Stomach (tissue), 9 donors: ENCODE measurements around the gene MFSD6. TPM values are rescaled to one million over a fixed set of nuclear protein-coding genes. Genes with fewer than 3 reads are reported as not detected.

Experiments
- DNase-seq, 2 donors: peaks; one replicate each; pipeline versions ENCODE4 v3.0.0 to v3.0.0-alpha.2; 2013 to 2019
- H3K27ac ChIP-seq, 5 donors: fragments of 200-600 bp in 4 of 5; sonication (generic) in 4 of 5; one replicate each; pipeline ENCODE4 v1.5.1; 2013 to 2019; ENCODE audit warnings: mild to moderate bottlenecking in 1 of 5, moderate library complexity in 1 of 5
- H3K27me3 ChIP-seq, 3 donors: fragments of 200-600 bp; sonication (generic); one replicate each; pipeline ENCODE4 v1.5.1; 2017 to 2019; ENCODE audit warnings: mixed run types in 1 of 3
- H3K36me3 ChIP-seq, 4 donors: fragments of 200-600 bp; sonication (generic); 1 replicate in 3 of 4; 2 replicates in 1 of 4; pipeline ENCODE4 v1.5.1; 2016 to 2019
- H3K4me1 ChIP-seq, 4 donors: fragments of 200-600 bp; sonication (generic); one replicate each; pipeline ENCODE4 v1.5.1; 2016 to 2019
- H3K4me3 ChIP-seq, 4 donors: fragments of 200-600 bp; sonication (generic) in 3 of 4; one replicate each; pipeline ENCODE4 v1.5.1; 2016 to 2019; ENCODE audit warnings: mild to moderate bottlenecking in 1 of 4
- H3K9me3 ChIP-seq, 4 donors: fragments of 200-600 bp; sonication (generic); one replicate each; pipeline ENCODE4 v1.5.1; 2016 to 2019
- CTCF ChIP-seq, 7 experiments: fragments of 450-650 bp in 4 of 7; fragments of 200-600 bp in 3 of 7; sonication (generic) in 3 of 7; IDR thresholded peaks; one replicate each; pipeline ENCODE4 v1.5.1; 2016 to 2019; ENCODE audit warnings: antibody characterized with exemption in 7 of 7, control low read depth in 2 of 7, mild to moderate bottlenecking in 1 of 7
- EP300 ChIP-seq: sonication (generic); formaldehyde crosslinking; IDR thresholded peaks from one replicate; pipeline ENCODE4 v1.6.1; 2017; ENCODE audit warnings: antibody characterized with exemption
- POLR2A ChIP-seq, 4 donors: fragments of 450-650 bp; IDR thresholded peaks; one replicate each; pipeline ENCODE4 v1.6.1; 2016; ENCODE audit warnings: antibody characterized with exemption in 4 of 4, control low read depth in 2 of 4, mild to moderate bottlenecking in 1 of 4, moderate library complexity in 1 of 4
- POLR2AphosphoS5 ChIP-seq, 3 donors: sonication (generic); formaldehyde crosslinking; IDR thresholded peaks; one replicate each; pipeline ENCODE4 v1.6.1; 2016; ENCODE audit warnings: antibody characterized with exemption in 3 of 3
- WGBS, 5 donors: extraction: QIAGEN DNeasy Blood & Tissue Kit in 3 of 5; methylation state at CpG; one replicate each; pipeline versions ENCODE4 v1.1.5 to v1.1.7; 2013 to 2018; 5-methylcytosine and 5-hydroxymethylcytosine counted together
- intact Hi-C: fragments of 100-400 bp; cut with DNase I; formaldehyde crosslinking; loops from one replicate; pipeline ENCODE4 v1.15.1; 2023; ENCODE audit warnings: low total_unique reads
- polyA plus RNA-seq, 3 donors: library from polyadenylated mRNA; stranded (reverse); fragments of 200-250 nt; gene quantifications; one replicate each; pipeline ENCODE4 v1.2.3, GENCODE V29; 2013
- total RNA-seq, 5 donors: library from RNA; depleted of rRNA; stranded (reverse); fragments of >200 nt; gene quantifications; one replicate each; pipeline versions ENCODE4 v1.1.0 to v1.2.3, GENCODE V29; 2014 to 2016
- donor health status: healthy with polysubstance abuse.
- donor health status: Bipolar disorder and iron deficiency.
- donor health status: healthy.

MFSD6 gene
- total and polyA plus RNA-seq, 8 donors = 9.2 to 134 (median 37.2) TPM

GRCh38 chr2:190515687-190516086, 107.5 kb downstream of the MFSD6 start:
- Histone ChIP-seq H3K4me3 (no peak overlapping the region), H3K27me3 (no peaks in the 10 kb centered on the region), H3K36me3 (peaks cover 0 to 19% (median 5%) of the 10 kb centered on the region in 4 donors), H3K4me1 (no peaks in the 10 kb centered on the region), H3K9me3 (no peaks in the 10 kb centered on the region), H3K27ac (no peak overlapping the region)
- intact Hi-C loops = loop anchor here (10.0 kb wide), 1 partner anchor 111 kb away; the partner anchor contains the start of gene MFSD6
- TF ChIP-seq POLR2A (IDR thresholded peaks at IDR 0.05) (no peak), POLR2AphosphoS5 (IDR thresholded peaks at IDR 0.05) (no peak), CTCF (IDR thresholded peaks at IDR 0.05) (no peak), EP300 (no peak)
- no peak for DNase-seq
- 80 to 90% (median 84%) methylated on average over 1 of the region's 1 CpG for WGBS, 5 donors

GRCh38 chr2:190517468-190517867, 109.3 kb downstream of the MFSD6 start:
- H3K36me3 ChIP-seq = peaks cover 0 to 19% (median 4%) of the 10 kb centered on the region in 4 donors
- TF ChIP-seq POLR2AphosphoS5 (IDR thresholded peaks at IDR 0.05) (no peak), POLR2A (IDR thresholded peaks at IDR 0.05) (no peak), CTCF (IDR thresholded peaks at IDR 0.05) (no peak), EP300 (no peak)
- no peaks in the 10 kb centered on the region for H3K4me1 ChIP-seq
- DNase-seq = no peak
- H3K9me3 ChIP-seq = no peaks in the 10 kb centered on the region
- intact Hi-C loops = loop anchor here (10.0 kb wide), 1 partner anchor 113 kb away; the partner anchor contains the start of gene MFSD6
- no peaks in the 10 kb centered on the region for H3K27me3 ChIP-seq
- no peak overlapping the region for H3K4me3 ChIP-seq
- no peak overlapping the region for H3K27ac ChIP-seq
- WGBS, 5 donors = 79 to 89% (median 81%) methylated on average over 2 of the region's 2 CpGs

- no peaks in the 10 kb centered on the region for H3K4me1 ChIP-seq
- no peak overlapping the region for H3K27ac ChIP-seq
- H3K27me3 ChIP-seq = no peaks in the 10 kb centered on the region
- H3K9me3 ChIP-seq = no peaks in the 10 kb centered on the region
- no peak for DNase-seq
- intact Hi-C loops = loop anchor here (10.0 kb wide), 1 partner anchor 115 kb away; the partner anchor contains the start of gene MFSD6
- no peak overlapping the region for H3K4me3 ChIP-seq
- H3K36me3 ChIP-seq = peaks cover 0 to 19% (median 0%) of the 10 kb centered on the region in 4 donors
- TF ChIP-seq EP300 (no peak), CTCF (IDR thresholded peaks at IDR 0.05) (no peak), POLR2AphosphoS5 (IDR thresholded peaks at IDR 0.05) (no peak), POLR2A (IDR thresholded peaks at IDR 0.05) (no peak)
- 83 to 96% (median 96%) methylated on average over 1 of the region's 1 CpG for WGBS, 5 donors
Measured at GRCh38 chr2:190519975-190520767, 112.0 kb downstream of the MFSD6 start.

- intact Hi-C loops = no loop called here
- DNase-seq = no peak
- no peaks in the 10 kb centered on the region for H3K9me3 ChIP-seq
- no peak overlapping the region for H3K27ac ChIP-seq
- H3K4me1 ChIP-seq = peaks cover 5 to 36% (median 14%) of the 10 kb centered on the region in 4 donors
- no peak overlapping the region for H3K4me3 ChIP-seq
- H3K36me3 ChIP-seq = no peaks in the 10 kb centered on the region
- TF ChIP-seq POLR2AphosphoS5 (IDR thresholded peaks at IDR 0.05) (no peak), CTCF (IDR thresholded peaks at IDR 0.05) (no peak), POLR2A (IDR thresholded peaks at IDR 0.05) (no peak)
- no peaks in the 10 kb centered on the region for H3K27me3 ChIP-seq
Measured at GRCh38 chr2:190524928-190525327, 116.8 kb downstream of the MFSD6 start.
